Lower leg skin (tissue), 4 donors: ENCODE data around the gene NUP98. TPM values are rescaled to one million over a fixed set of nuclear protein-coding genes. Genes with fewer than 3 reads are reported as not detected.
"Not testable (repeated sequence)": the region's sequence is repeated elsewhere in the genome, so short reads cannot be mapped to it uniquely, and the experiment has no call there.

Experiments used
- DNase-seq, 2 donors: peaks; one replicate each; pipeline ENCODE4 v3.0.0-alpha.2; 2019; ENCODE audit warnings: low spot score in 2 of 2
- H3K4me3 ChIP-seq: fragments of 200-600 bp; sonication (generic); 2 replicates; pipeline ENCODE4 v1.5.1; 2017; ENCODE audit warnings: mild to moderate bottlenecking, low read depth; ENCODE audit not compliant: poor library complexity, severe bottlenecking
- CTCF ChIP-seq, 3 donors: fragments of 450-650 bp; IDR thresholded peaks; one replicate each; pipeline ENCODE4 v1.5.1; 2016; ENCODE audit warnings: antibody characterized with exemption in 3 of 3, mild to moderate bottlenecking in 3 of 3, moderate library complexity in 2 of 3
- POLR2A ChIP-seq, 2 donors: fragments of 450-650 bp; IDR thresholded peaks; one replicate each; pipeline ENCODE4 v1.6.1; 2016 to 2017; ENCODE audit warnings: antibody characterized with exemption in 2 of 2, mild to moderate bottlenecking in 1 of 2, moderate library complexity in 1 of 2
- WGBS, 2 donors: methylation state at CpG; one replicate each; pipeline ENCODE4 v1.1.5; 2018; 5-methylcytosine and 5-hydroxymethylcytosine counted together
- intact Hi-C: fragments of 100-400 bp; cut with DNase I; formaldehyde crosslinking; loops from one replicate; pipeline ENCODE4 v1.15.0; 2023; ENCODE audit warnings: low total_unique reads
- total RNA-seq, 4 donors: library from RNA; depleted of rRNA; stranded (reverse); fragments of >200 nt; gene quantifications; one replicate each; pipeline ENCODE4 v1.1.0, GENCODE V29; 2016

The NUP98 gene
- total RNA-seq, 4 donors from 2014 or later: 65.4 to 220 (median 97.9) TPM

GRCh38 chr11:3775736-3776406, 21.5 kb downstream of the NUP98 start:
- TF ChIP-seq POLR2A (IDR thresholded peaks at IDR 0.05): no peak
- no peak for TF ChIP-seq CTCF (IDR thresholded peaks at IDR 0.05)
- H3K4me3 ChIP-seq: no peak overlapping the region
- DNase-seq: no peak
- intact Hi-C loops: no loop called here
- WGBS, 2 donors: 74 to 76% methylated on average over 7 of the region's 7 CpGs

DNA sequence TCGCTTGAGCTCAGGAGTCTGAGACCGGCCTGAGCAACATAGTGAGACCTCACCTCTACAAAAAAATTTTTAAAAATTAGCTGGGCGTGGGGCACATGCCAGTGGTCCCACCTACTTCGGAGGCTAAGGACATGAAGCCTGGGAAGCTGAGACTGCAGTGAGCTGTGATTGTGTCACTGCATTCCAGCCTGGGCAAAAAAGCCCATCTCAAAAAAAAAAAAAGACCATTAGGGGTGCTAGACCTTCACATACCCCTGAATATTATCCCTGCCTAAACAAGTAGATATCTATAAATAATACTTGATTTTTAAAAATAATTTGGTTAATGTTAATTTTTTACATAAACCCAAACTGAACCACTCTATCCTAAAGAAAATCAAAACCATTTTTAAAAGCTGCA, 24.2 kb downstream of the NUP98 start:
- WGBS, 2 donors: 93 to 94% methylated on average over 4 of the region's 4 CpGs
- TF ChIP-seq POLR2A (IDR thresholded peaks at IDR 0.05): no peak
- no peak for TF ChIP-seq CTCF (IDR thresholded peaks at IDR 0.05)
- DNase-seq: no peak
- H3K4me3 ChIP-seq: no peak overlapping the region
- intact Hi-C loops: no loop called here

DNA sequence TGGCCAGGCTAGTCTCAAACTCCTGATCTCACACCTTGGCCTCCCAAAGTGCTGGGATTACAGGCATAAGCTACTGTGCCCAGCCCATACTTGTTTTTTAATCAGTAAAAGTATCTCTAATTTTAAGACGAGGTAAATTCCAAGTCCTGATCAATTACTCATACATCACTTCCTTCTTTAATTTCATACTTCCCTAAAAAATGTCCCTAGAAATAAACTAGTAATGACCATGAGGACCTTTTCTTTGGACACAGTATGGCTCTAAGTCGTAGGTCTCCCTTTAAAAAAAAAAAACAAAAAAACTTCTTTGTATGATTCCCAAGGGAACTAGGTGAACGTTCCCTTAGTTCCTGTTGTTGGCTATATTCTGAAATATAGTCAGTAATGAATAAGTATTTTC, 29.8 kb downstream of the NUP98 start:
- no peak for DNase-seq
- WGBS, 2 donors: 71 to 75% methylated on average over 3 of the region's 3 CpGs
- TF ChIP-seq CTCF (IDR thresholded peaks at IDR 0.05) (no peak), POLR2A (IDR thresholded peaks at IDR 0.05) (no peak)
- H3K4me3 ChIP-seq: no peak overlapping the region
- intact Hi-C loops: no loop called here

DNA sequence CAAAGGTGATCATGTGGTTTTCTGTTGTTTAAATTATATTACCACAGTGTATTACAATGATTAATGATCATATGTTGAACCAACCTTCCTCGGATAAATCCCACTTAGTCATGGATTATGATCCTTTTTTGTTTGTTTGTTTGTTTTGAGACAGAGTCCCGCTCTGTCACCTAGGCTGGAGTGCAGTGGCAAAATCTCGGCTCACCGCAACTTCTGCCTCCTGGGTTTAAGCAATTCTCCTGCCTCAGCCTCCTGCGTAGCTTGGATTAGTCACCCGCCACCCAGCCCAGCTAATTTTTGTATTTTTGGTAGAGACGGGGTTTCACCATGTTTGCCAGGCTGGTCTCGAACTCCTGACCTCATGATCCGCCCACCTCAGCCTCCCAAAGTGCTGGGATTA, 30.5 kb downstream of the NUP98 start:
- intact Hi-C loops, DNase-seq, H3K4me3 ChIP-seq: not testable (repeated sequence)
- WGBS, 2 donors: 93 to 95% methylated on average over 9 of the region's 9 CpGs

DNA sequence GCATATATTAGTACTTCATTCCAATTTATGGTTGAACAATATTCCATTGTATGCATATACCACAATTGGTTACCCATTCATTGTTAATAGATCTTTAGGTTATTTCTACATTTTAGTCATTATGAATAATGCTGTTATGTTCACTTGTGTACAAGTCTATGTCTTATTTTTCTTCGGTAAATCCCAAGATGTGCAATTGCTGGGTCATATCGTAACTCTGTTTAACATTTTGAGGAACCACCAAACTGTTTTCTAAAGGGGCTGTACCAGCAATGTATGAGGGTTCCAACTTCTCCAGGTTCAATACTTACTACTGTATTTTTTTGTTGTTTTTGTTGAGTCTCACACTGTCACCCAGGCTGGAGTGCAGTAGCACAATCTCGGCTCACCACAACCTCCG, 33.1 kb downstream of the NUP98 start:
- TF ChIP-seq POLR2A (IDR thresholded peaks at IDR 0.05) (no peak), CTCF (IDR thresholded peaks at IDR 0.05) (no peak)
- WGBS, 2 donors: 93 to 95% methylated on average over 4 of the region's 4 CpGs
- no peak for DNase-seq
- no peak overlapping the region for H3K4me3 ChIP-seq
- intact Hi-C loops: no loop called here

GRCh38 chr11:3755151-3755550, 42.2 kb downstream of the NUP98 start:
- H3K4me3 ChIP-seq: no peak overlapping the region
- DNase-seq: no peak
- WGBS, 2 donors: 89 to 92% methylated on average over 6 of the region's 6 CpGs
- TF ChIP-seq CTCF (IDR thresholded peaks at IDR 0.05) (no peak), POLR2A (IDR thresholded peaks at IDR 0.05) (no peak)
- intact Hi-C loops: no loop called here
